IPS-15b (cell line): Measurements from ENCODE around the gene CEP104.

Experiments
- H3K27me3 ChIP-seq: one replicate; pipeline ENCODE4 v1.6.1; 2013; ENCODE audit warnings: low read length; ENCODE audit not compliant: control insufficient read depth, insufficient read depth
- H3K36me3 ChIP-seq: one replicate; pipeline ENCODE4 v1.6.1; 2013; ENCODE audit warnings: low read length; ENCODE audit not compliant: control insufficient read depth, insufficient read depth
- H3K4me1 ChIP-seq: one replicate; pipeline ENCODE4 v1.6.1; 2013; ENCODE audit warnings: mild to moderate bottlenecking, low read length; ENCODE audit not compliant: control insufficient read depth, insufficient read depth
- H3K4me3 ChIP-seq: one replicate; pipeline ENCODE4 v1.5.1; 2013; ENCODE audit warnings: low read depth, low read length
- H3K9ac ChIP-seq: one replicate; pipeline ENCODE4 v1.6.1; 2013; ENCODE audit warnings: low read depth, mild to moderate bottlenecking, low read length
- H3K9me3 ChIP-seq: one replicate; pipeline ENCODE4 v1.6.1; 2013; ENCODE audit warnings: mild to moderate bottlenecking, low read length; ENCODE audit not compliant: control insufficient read depth, insufficient read depth

Gene CEP104

GRCh38 chr1:3777647-3778589, 79.1 kb downstream of the CEP104 start:
- Histone ChIP-seq H3K4me3 (no peak overlapping the region), H3K4me1 (peaks cover 5% of the 10 kb centered on the region), H3K36me3 (peaks cover 40% of the 10 kb centered on the region), H3K27me3 (no peaks in the 10 kb centered on the region), H3K9me3 (no peaks in the 10 kb centered on the region), H3K9ac (no peak overlapping the region)

- H3K9ac ChIP-seq, result no peak overlapping the region
- H3K4me1 ChIP-seq, result peaks cover 5% of the 10 kb centered on the region
- no peaks in the 10 kb centered on the region for H3K27me3 ChIP-seq
- H3K36me3 ChIP-seq, result peaks cover 35% of the 10 kb centered on the region
- H3K4me3 ChIP-seq, result no peak overlapping the region
- H3K9me3 ChIP-seq, result no peaks in the 10 kb centered on the region
These were observed 79.9 kb downstream of the CEP104 start for GRCh38 chr1:3777078-3777547.

GRCh38 chr1:3776231-3776961, 80.6 kb downstream of the CEP104 start:
- Histone ChIP-seq H3K4me3 (no peak overlapping the region), H3K36me3 (peaks cover 28% of the 10 kb centered on the region), H3K9ac (no peak overlapping the region), H3K9me3 (no peaks in the 10 kb centered on the region), H3K4me1 (peaks cover 5% of the 10 kb centered on the region), H3K27me3 (no peaks in the 10 kb centered on the region)

GRCh38 chr1:3775490-3776230, 81.4 kb downstream of the CEP104 start:
- no peaks in the 10 kb centered on the region for H3K9me3 ChIP-seq
- H3K36me3 ChIP-seq, result peaks cover 22% of the 10 kb centered on the region
- H3K4me3 ChIP-seq, result no peak overlapping the region
- H3K27me3 ChIP-seq, result peaks cover 3% of the 10 kb centered on the region
- H3K4me1 ChIP-seq, result peaks cover 5% of the 10 kb centered on the region
- no peak overlapping the region for H3K9ac ChIP-seq

- H3K4me3 ChIP-seq, result no peak overlapping the region
- H3K9ac ChIP-seq, result no peak overlapping the region
- H3K36me3 ChIP-seq, result peaks cover 15% of the 10 kb centered on the region
- peaks cover 3% of the 10 kb centered on the region for H3K27me3 ChIP-seq
- H3K9me3 ChIP-seq, result no peaks in the 10 kb centered on the region
- H3K4me1 ChIP-seq, result peaks cover 5% of the 10 kb centered on the region
These were observed 82.0 kb downstream of the CEP104 start for GRCh38 chr1:3774946-3775489.

- H3K27me3 ChIP-seq, result peaks cover 3% of the 10 kb centered on the region
- no peak overlapping the region for H3K4me3 ChIP-seq
- no peak overlapping the region for H3K9ac ChIP-seq
- H3K4me1 ChIP-seq, result peaks cover 5% of the 10 kb centered on the region
- peaks cover 9% of the 10 kb centered on the region for H3K36me3 ChIP-seq
- H3K9me3 ChIP-seq, result no peaks in the 10 kb centered on the region
These were observed 82.6 kb downstream of the CEP104 start for GRCh38 chr1:3774276-3774945.

GRCh38 chr1:3773572-3774275, 83.3 kb downstream of the CEP104 start:
- Histone ChIP-seq H3K27me3 (peaks cover 3% of the 10 kb centered on the region), H3K9me3 (no peaks in the 10 kb centered on the region), H3K36me3 (peaks cover 4% of the 10 kb centered on the region), H3K4me3 (no peak overlapping the region), H3K9ac (no peak overlapping the region), H3K4me1 (peaks cover 5% of the 10 kb centered on the region)

- Histone ChIP-seq H3K4me3 (peak within 1 kb of the TSS; percentile 63), H3K9me3 (no peaks in the 10 kb centered on the region), H3K36me3 (peaks cover 2% of the 10 kb centered on the region), H3K4me1 (peaks cover 5% of the 10 kb centered on the region), H3K9ac (peak within 1 kb of the TSS; percentile 65), H3K27me3 (peaks cover 3% of the 10 kb centered on the region)
These were observed 84.1 kb downstream of the CEP104 start, which contains the start of gene SMIM1 for GRCh38 chr1:3772715-3773571. SMIM1 (plus strand) TSS chr1:3772749; CDS start chr1:3775374, 2,625 bp downstream.

GRCh38 chr1:3772027-3772714, 84.8 kb downstream of the CEP104 start:
- Histone ChIP-seq H3K4me1 (peaks cover 5% of the 10 kb centered on the region), H3K36me3 (peaks cover 2% of the 10 kb centered on the region), H3K9ac (peak overlapping the region; percentile 65), H3K27me3 (peaks cover 3% of the 10 kb centered on the region), H3K9me3 (no peaks in the 10 kb centered on the region), H3K4me3 (peak overlapping the region; percentile 63)
